Measurements from ENCODE around the gene STBD1.
"Not testable (repeated sequence)": the region's sequence is repeated elsewhere in the genome, so short reads cannot be mapped to it uniquely, and the experiment has no call there.

Gene STBD1

DNA sequence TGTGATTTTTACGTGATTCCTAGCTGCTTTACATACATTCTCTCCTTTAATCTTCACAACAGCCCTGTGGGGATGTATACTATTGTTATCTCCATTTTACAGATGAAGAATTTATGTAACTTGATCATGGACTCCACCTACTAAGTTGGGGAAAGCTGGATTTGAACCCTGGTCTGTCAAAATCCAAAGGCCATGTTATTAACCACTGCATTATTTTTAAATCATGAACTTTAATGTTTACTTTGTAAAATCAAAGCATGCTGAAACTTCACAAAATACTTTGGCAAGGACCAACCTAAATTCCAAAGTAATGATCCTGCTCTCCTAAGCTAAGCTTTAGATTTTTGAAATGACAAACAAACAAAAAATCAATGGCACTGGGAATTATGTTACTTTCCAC is 28.9 kb upstream of the STBD1 start:
- H3K27ac ChIP-seq, result no peak overlapping the region
- no peak for TF ChIP-seq ZFX (IDR thresholded peaks at IDR 0.05)
- TF ChIP-seq, protein P1, sequence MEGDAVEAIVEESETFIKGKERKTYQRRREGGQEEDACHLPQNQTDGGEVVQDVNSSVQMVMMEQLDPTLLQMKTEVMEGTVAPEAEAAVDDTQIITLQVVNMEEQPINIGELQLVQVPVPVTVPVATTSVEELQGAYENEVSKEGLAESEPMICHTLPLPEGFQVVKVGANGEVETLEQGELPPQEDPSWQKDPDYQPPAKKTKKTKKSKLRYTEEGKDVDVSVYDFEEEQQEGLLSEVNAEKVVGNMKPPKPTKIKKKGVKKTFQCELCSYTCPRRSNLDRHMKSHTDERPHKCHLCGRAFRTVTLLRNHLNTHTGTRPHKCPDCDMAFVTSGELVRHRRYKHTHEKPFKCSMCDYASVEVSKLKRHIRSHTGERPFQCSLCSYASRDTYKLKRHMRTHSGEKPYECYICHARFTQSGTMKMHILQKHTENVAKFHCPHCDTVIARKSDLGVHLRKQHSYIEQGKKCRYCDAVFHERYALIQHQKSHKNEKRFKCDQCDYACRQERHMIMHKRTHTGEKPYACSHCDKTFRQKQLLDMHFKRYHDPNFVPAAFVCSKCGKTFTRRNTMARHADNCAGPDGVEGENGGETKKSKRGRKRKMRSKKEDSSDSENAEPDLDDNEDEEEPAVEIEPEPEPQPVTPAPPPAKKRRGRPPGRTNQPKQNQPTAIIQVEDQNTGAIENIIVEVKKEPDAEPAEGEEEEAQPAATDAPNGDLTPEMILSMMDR (conservative IDR thresholded peaks at IDR 0.05), result no peak

DNA sequence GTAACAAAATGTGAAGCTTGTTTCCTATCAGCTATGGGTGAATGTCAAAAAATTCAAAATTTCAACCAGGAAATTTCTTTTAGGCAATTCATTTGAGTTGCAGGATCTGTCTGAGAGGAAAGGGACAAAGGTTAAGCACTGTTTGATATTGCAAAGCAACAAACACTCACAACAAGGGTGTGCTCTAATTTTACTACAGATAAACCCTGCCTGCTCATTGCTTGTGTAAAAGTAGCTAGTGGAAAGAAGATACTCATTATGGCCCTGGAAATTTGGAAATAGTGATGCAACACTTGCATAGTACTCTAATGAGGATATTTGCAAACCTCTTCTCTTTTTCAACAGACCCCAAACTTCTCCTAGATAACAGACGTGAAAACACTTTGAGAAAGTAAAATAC is 27.9 kb upstream of the STBD1 start:
- TF ChIP-seq ZFX (IDR thresholded peaks at IDR 0.05), result no peak
- no peak overlapping the region for H3K27ac ChIP-seq

DNA sequence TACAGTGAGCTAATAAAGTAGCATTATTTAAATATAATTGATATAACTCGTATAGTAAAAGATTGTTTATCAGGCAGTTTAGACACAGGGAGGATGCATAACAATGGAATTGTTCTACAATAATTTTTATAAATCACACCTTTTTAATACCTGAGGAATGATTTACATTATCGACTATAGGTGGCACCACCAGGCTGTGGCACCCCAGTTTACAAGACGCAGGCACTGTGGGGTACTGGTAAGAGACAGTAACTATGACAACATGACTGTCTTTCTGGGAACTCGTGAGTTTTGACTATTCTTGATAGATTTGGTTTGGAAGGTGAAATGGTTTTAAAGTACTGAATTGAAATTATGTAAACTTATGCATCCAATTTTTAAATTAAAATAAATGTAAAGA is 27.1 kb upstream of the STBD1 start:
- TF ChIP-seq, protein P1 (conservative IDR thresholded peaks at IDR 0.05), result no peak
- TF ChIP-seq ZFX (IDR thresholded peaks at IDR 0.05), result no peak
- H3K27ac ChIP-seq, result no peak overlapping the region

DNA sequence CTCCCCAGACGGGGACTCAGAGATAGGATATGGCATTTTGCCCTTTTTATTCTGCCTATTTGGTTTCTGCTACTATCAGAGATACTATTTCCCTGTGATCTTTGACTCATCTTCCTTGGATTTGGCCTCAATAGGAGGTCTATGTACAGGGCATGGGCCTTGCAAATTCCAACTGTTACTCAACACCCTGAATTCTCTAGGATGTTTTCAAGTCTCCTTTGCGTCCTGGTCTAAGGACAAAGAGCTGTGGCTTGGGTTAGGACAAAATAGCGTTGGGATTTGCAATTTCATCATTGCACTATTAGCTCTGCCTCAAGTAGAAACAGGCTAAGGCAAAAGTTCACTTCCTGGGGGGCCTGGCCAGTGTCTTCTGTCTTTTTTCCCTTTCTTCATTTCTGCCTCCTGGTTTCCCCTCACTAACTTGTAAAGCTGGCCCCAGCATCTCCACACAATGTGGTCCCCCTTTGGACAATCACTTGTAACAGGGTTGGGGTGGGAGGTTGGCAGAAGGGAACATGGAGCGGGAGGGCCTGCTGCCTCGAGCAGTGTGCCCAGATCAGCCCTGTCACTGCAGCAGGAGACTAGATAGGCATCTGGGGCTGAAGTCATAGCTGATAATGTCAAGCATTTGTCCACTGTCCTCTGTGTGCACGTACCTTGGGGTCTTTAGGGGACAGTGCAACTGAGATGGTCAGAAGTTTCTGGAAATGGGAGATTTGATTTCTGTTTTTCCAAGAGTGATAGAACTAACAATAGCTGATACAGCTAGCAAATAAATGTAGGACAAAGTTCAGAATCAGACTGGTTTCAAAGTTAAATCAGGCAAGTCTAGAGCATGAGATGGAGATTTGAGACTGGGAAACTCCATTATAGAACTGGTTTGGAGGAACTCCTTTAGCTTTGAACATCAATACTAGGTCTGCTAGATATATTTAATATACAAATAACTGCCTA is 25.8 kb upstream of the STBD1 start:
- TF ChIP-seq ZFX (IDR thresholded peaks at IDR 0.05), result no peak
- TF ChIP-seq, protein P1 (conservative IDR thresholded peaks at IDR 0.05), result no peak
- H3K27ac ChIP-seq, result peak overlapping the region; percentile 33

DNA sequence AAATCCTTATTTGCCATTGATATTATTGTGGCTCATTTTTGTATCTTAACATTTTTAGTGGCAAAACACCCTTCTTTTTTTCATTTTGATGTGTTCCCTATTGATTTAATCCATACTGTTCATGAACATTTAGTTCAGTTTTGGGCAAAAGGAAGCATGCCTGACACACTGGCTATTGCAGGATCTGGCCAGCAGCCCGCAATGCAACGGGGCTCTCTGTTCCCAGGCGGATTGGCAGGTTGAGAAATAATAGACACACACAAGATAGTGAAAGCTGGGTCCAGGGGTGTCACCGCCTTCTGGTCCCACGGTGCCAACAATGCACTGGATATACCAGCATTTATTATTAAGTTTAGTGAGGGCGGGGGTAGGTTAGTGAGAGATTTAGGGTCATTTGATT is 24.9 kb upstream of the STBD1 start:
- H3K27ac ChIP-seq, result peak overlapping the region; percentile 46; the same call in 1 of the 2 replicates

DNA sequence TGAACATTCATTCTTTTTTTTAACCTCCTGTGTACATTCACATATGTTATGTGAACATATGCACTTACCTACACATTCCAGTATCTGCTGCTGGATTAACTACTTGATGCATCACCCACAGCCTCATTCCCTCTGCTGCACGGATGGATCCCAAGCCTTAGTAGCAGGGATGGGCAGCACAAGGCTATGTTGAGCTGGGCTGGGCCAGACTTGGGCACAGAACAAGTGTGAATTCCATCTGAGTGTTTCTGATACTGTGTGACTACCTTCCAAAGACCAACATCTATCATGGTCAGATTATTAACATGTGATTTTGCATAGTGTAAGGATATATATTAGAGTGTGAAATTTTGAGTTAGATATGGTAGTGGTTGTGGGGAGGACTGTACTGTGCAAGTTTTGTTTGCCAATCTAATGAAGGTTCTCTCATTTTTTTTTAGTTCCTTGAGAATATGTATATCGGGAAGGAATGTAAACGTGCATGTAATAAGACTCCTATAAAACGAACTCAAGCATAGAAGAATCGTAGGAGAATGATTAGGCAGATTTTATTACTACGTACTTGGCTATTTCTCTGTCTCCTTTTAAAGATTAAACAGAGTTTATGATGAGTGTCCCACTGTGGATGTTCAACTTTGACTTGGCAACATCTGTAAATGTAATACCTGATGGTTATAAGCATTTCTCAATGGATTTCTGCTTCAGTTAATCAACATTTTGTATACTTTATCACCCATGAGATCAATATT is 23.4 kb upstream of the STBD1 start:
- H3K27ac ChIP-seq, result peak overlapping the region; percentile 73
- TF ChIP-seq ZFX (IDR thresholded peaks at IDR 0.05), result no peak
- TF ChIP-seq, protein P1 (conservative IDR thresholded peaks at IDR 0.05), result no peak

DNA sequence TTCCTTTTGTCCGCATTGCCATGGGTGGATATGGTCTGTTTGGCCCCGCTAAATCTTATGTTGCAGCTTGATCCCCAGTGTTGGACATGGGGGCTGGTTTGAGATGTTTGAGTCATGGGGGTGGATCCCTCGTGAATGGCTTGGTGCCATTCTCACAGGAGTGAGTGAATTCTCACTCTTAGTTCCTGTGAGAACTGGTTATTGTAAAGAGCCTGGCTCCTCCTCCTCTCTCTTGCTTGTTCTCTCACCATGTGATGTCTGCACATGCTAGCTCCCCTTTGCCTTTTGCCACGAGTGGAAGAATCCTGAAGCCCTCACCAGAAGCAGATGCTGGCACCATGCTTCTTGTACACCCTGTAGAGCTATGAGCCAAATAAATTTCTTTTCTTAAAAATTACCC is 22.6 kb upstream of the STBD1 start:
- TF ChIP-seq ZFX (IDR thresholded peaks at IDR 0.05), result no peak
- TF ChIP-seq, protein P1 (conservative IDR thresholded peaks at IDR 0.05), result no peak
- H3K27ac ChIP-seq, result peak overlapping the region; percentile 69

DNA sequence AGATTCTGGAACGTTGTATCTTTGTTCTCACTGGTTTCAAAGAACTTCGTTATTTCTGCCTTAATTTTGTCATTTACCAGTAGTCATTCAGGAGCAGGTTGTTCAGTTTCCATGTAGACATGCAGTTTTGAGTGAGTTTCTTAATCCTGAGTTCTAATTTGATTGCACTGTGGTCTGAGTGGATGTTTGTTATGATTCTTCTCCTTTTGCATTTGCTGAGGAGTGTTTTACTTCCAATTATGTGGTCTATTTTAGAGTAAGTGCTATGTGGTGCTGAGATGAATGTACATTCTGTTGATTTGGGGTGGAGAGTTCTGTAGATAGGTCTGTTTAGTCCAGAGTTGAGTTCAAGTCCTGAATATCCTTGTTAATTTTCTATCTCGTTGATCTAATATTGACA is 18.7 kb upstream of the STBD1 start:
- not testable (repeated sequence) for H3K27ac ChIP-seq

Measured in C4-2B (cell line).